Nephron progenitor cell (in vitro differentiated cells): ENCODE data around the gene TMPRSS11A.
A peak's percentile ranks its signal among the peaks of the same experiment; 100 is the strongest.

Experiments used
- DNase-seq: peaks from one replicate; pipeline ENCODE4 v3.0.0; 2021
- H3K27ac Mint-ChIP-seq: 2 replicates; pipeline ENCODE4 v1.8.0; 2021; ENCODE audit warnings: mild to moderate bottlenecking, moderate library complexity, mixed read lengths
- H3K27me3 Mint-ChIP-seq: 2 replicates; pipeline ENCODE4 v1.8.0; 2021; ENCODE audit warnings: mild to moderate bottlenecking, low read depth, mixed read lengths; ENCODE audit not compliant: poor library complexity
- H3K36me3 Mint-ChIP-seq: 2 replicates; pipeline ENCODE4 v1.8.0; 2021; ENCODE audit warnings: low read depth, mixed read lengths
- H3K4me1 Mint-ChIP-seq: 2 replicates; pipeline ENCODE4 v1.8.0; 2021; ENCODE audit warnings: mixed read lengths
- H3K4me3 Mint-ChIP-seq: 2 replicates; pipeline ENCODE4 v1.8.0; 2021; ENCODE audit warnings: mild to moderate bottlenecking, moderate library complexity, mixed read lengths
- H3K9me3 Mint-ChIP-seq: 2 replicates; pipeline ENCODE4 v1.8.0; 2021; ENCODE audit warnings: mild to moderate bottlenecking, moderate library complexity, mixed read lengths
- TF ChIP-seq, protein P1 (sequence below): fragments of 200-600 bp; sonication (generic); IDR thresholded peaks from 2 replicates; pipeline ENCODE4 v1.5.0; 2021; ENCODE audit warnings: antibody characterized with exemption

The TMPRSS11A gene

DNA sequence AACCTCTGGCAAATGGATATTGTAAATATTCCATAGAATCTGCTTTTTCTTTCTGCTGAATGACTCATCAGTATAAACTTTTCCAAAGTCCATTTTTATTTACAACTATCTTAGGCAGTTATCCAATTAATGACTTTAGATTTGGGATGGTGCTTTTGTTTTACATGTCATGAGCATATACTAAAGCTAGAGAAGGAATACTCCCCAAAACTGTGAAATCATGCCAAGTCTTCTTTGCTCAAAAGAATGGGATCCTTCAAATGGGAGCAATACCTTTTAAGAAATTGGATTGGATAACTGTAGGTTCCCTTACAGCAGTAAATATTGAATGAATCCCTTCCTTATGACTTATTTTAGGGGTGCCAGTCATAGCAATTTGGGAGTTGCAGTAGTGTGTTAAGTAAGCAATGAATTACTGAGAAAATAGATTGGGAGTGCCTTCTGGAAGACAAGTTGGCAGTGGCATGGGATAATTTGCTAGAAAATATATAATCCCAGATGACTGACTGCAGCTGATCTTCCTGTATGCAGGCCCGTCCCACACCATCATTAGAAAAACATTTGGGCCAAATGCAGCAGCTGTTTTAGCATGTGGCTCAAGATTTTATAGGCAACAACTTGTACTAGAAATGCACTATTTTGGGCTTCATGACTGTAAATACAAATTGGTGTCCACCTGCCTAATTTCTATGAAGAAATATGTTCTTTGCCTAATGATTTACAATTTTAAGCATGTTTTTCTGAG lies 82.3 kb downstream of the TMPRSS11A start:
- H3K36me3 Mint-ChIP-seq = no peaks in the 10 kb centered on the region
- no peaks in the 10 kb centered on the region for H3K27me3 Mint-ChIP-seq

GRCh38 chr4:67879486-67879885 lies 83.8 kb downstream of the TMPRSS11A start:
- no peak for DNase-seq
- H3K27ac Mint-ChIP-seq = no peak overlapping the region
- H3K4me3 Mint-ChIP-seq = no peak overlapping the region
- TF ChIP-seq, protein P1, sequence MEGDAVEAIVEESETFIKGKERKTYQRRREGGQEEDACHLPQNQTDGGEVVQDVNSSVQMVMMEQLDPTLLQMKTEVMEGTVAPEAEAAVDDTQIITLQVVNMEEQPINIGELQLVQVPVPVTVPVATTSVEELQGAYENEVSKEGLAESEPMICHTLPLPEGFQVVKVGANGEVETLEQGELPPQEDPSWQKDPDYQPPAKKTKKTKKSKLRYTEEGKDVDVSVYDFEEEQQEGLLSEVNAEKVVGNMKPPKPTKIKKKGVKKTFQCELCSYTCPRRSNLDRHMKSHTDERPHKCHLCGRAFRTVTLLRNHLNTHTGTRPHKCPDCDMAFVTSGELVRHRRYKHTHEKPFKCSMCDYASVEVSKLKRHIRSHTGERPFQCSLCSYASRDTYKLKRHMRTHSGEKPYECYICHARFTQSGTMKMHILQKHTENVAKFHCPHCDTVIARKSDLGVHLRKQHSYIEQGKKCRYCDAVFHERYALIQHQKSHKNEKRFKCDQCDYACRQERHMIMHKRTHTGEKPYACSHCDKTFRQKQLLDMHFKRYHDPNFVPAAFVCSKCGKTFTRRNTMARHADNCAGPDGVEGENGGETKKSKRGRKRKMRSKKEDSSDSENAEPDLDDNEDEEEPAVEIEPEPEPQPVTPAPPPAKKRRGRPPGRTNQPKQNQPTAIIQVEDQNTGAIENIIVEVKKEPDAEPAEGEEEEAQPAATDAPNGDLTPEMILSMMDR = no peak
- peaks cover 8% of the 10 kb centered on the region for H3K4me1 Mint-ChIP-seq
- peaks cover 3% of the 10 kb centered on the region for H3K9me3 Mint-ChIP-seq
- no peaks in the 10 kb centered on the region for H3K36me3 Mint-ChIP-seq
- no peaks in the 10 kb centered on the region for H3K27me3 Mint-ChIP-seq

More for the DNA sequence above, 82.3 kb downstream of the TMPRSS11A start:
- peaks cover 3% of the 10 kb centered on the region for H3K9me3 Mint-ChIP-seq
- no peak overlapping the region for H3K27ac Mint-ChIP-seq
- H3K4me1 Mint-ChIP-seq = no peaks in the 10 kb centered on the region
- TF ChIP-seq, protein P1 = no peak
- no peak for DNase-seq
- H3K4me3 Mint-ChIP-seq = no peak overlapping the region

GRCh38 chr4:67877086-67877485 lies 86.2 kb downstream of the TMPRSS11A start:
- Mint-ChIP-seq H3K4me3 (no peak overlapping the region), H3K36me3 (no peaks in the 10 kb centered on the region), H3K4me1 (peaks cover 8% of the 10 kb centered on the region), H3K27ac (no peak overlapping the region), H3K9me3 (peaks cover 3% of the 10 kb centered on the region), H3K27me3 (no peaks in the 10 kb centered on the region)
- TF ChIP-seq, protein P1 = no peak
- DNase-seq = no peak

DNA sequence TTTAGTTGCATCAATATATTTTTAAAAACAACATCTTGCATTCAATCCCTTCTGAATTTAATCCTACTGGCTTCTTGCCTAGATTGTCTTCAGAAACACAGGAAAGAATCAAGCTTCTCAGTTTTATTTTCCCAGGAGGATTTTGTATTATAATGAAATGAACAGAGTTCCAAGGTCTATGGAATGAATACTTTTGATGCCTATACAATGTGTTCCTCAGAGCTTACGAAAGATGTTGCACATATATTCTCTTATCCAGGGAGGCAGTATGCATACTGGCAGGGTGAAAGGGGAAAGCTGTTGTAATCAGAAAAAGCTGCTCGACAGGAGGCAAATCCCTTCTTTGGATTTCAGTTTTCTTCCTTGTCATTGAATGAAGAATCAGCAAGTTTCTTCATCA lies 88.3 kb downstream of the TMPRSS11A start:
- peaks cover 5% of the 10 kb centered on the region for H3K27me3 Mint-ChIP-seq
- peaks cover 3% of the 10 kb centered on the region for H3K9me3 Mint-ChIP-seq
- H3K36me3 Mint-ChIP-seq = no peaks in the 10 kb centered on the region
- H3K4me1 Mint-ChIP-seq = peaks cover 8% of the 10 kb centered on the region
- H3K27ac Mint-ChIP-seq = peak overlapping the region; percentile 67
- H3K4me3 Mint-ChIP-seq = no peak overlapping the region
- no peak for DNase-seq
- TF ChIP-seq, protein P1 = no peak

DNA sequence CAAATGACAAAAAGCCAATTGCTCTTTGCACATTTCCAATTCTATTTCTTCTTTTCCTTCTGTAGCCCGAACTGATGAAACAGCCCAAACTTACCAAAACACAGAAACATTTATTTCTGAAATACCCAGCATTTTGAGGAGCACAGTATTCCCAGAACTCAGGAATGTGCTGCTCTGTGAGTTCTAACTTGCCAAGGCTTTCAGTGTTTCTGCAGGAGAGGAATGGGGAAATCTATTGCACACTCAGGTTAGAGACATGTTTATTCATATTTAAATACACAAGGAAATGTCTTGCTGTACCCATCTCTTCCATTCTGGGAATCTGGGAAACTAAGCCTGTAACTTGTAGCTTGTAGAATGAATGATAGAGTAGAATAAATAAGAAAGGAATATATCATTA lies 90.2 kb downstream of the TMPRSS11A start:
- Mint-ChIP-seq H3K4me3 (no peak overlapping the region), H3K27ac (no peak overlapping the region), H3K9me3 (no peaks in the 10 kb centered on the region), H3K4me1 (peaks cover 8% of the 10 kb centered on the region), H3K27me3 (peaks cover 6% of the 10 kb centered on the region), H3K36me3 (no peaks in the 10 kb centered on the region)
- TF ChIP-seq, protein P1 = no peak
- DNase-seq = no peak

DNA sequence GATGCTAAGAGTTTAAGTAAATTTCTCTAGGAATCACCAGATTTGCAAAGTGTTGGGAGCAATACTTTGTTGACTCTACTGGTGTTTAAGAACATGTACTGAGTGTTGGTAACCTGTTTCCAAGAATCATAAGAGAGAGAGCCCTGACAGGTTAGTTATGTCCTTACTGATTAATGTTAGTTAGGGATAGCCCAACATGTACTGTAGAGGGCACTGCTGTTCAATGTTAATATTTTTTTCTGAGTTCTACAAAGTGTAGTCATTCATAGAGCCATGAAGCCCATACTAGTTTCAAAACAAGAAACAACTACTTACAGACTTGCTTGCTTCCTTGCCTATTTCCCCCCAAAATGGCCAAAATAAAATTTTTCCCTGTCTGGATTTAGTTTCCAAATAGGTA lies 91.4 kb downstream of the TMPRSS11A start:
- Mint-ChIP-seq H3K36me3 (no peaks in the 10 kb centered on the region), H3K27ac (no peak overlapping the region), H3K4me1 (peaks cover 8% of the 10 kb centered on the region), H3K9me3 (peaks cover 5% of the 10 kb centered on the region), H3K27me3 (peaks cover 9% of the 10 kb centered on the region), H3K4me3 (no peak overlapping the region)
- DNase-seq = no peak
- TF ChIP-seq, protein P1 = peak; percentile 30
